GM21423 (cell line): ENCODE data around the gene USP4.

ENCODE experiments used
- ATAC-seq: cut with Tn5 transposase; IDR thresholded peaks from one replicate; pipeline ENCODE4 v1.9.1; 2021; ENCODE audit warnings: mild to moderate bottlenecking, moderate library complexity; ENCODE audit not compliant: unreplicated experiment

USP4 gene

DNA sequence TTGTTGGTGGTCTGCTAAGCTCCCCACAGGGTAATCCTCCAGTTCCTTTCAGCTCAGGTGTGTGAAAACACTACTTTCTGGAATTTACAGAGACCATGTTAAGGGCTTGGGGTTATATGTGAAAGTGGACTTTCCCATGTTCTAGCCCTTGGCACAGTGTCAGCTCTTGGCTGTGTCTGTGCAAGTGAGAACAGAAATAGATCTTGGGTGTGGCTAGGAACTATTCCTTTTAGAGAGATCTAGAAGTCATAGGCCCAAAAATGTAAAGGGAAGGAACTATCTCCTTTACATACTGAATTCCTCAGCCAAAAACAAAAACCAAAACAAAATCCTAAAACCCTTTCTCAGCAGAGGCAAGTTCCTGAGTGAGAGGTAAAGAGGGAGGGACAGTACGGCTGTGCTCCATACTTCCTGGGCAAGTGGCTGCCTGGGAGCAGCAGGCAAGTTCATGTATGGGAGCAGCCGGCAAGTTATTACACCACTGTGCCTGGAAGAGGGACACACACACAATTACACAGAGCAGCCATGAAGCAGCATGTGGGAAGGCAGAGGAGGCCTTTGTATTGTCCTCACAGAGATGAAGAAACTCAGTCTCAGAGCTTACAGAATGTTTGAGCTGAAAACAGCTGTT lies 43.0 kb downstream of the USP4 start:
- no peak for ATAC-seq

DNA sequence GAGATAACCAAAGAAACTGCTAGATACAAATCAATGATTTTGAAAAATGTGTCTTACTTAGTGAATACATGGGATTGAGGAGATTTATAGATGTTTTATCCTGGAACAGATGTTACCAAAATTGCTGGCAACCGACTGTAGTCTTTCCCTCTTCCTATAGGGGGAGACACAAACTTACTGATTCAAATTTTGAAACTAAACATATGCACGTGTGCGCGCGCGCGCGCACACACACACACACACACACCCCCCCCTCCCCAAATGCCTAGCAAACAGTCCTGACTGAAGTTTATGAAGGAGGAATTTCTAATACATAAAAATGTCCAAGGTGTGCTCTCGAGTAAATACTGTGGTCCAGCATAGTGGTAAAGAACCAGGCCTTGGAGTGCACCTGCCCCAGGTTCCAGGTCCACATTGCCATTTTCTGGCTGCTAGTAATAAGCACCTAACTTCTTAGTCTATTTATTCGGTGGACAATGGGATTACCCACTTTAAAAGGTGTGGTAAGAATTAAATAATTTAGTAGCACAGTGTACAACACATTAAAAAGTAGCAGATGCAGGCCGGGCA lies 44.3 kb downstream of the USP4 start:
- no peak for ATAC-seq

- ATAC-seq = no peak
Measured at GRCh38 chr3:49294343-49294742, 45.5 kb downstream of the USP4 start.

GRCh38 chr3:49283997-49284396 lies 55.9 kb downstream of the USP4 start:
- no peak for ATAC-seq

DNA sequence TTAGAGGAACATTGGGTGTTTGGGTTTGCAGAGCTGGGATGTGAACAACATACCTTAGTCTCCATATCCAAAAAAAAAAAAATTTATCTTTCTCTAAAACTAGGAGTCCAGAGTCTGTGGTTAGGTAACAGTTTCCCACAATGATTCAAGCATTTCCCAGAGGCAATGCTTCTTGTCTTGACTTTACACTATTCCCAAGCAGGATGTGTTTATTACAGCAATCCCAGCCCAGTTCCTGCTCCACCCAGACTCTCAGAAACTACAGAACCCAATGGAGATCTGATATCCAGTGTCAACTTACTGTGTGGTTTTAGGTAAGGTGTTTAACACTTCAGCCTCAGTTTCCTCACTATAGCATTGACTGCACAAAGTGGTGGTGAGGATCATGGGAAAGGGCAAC lies 60.5 kb downstream of the USP4 start:
- no peak for ATAC-seq

DNA sequence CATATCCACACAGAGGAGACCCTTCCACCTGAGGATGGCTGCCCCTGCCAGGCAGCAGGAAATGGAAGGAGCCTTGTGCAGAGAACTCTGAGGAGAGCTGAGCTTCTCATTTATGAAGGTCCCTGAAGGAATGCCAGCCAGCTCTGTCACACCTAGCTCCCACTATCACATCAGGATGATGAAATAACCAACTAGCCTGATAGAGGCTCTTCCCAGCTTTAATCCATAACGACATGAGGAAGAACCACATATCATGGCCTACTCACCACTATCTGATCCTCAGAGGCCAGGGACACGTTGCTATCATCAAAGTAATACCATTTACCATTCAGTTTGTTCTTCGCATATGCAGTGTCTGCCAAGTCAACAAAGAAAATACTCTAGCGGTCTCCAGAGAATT lies 61.3 kb downstream of the USP4 start:
- no peak for ATAC-seq

GRCh38 chr3:49277383-49277775 lies 62.5 kb downstream of the USP4 start:
- ATAC-seq = no peak

GRCh38 chr3:49276475-49277382 lies 63.1 kb downstream of the USP4 start, which contains the start of gene C3orf62:
C3orf62 (minus strand) TSS chr3:49277232; CDS start chr3:49276872, 360 bp downstream.
- peak; percentile 71 for ATAC-seq

GRCh38 chr3:49273825-49274532 lies 65.9 kb downstream of the USP4 start:
- ATAC-seq = no peak

DNA sequence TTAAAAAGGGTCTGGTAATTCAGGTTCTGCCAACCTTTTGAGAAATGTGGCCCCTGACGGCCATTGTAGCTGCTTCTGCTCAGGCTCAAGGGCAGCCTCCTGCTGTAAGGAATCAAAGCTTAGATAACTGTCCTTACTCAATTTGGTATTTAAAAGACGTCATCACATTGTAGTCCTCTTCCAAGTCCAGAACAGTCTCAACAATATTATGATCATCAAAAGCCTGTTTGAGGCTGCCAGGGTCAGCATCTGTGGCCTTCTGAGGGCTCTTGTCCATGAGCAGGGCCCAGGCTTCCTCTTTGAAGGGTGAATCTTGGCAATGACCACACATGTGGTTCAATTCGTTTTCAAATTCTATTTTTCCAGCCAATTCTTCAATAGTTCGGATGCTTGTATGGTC lies 68.8 kb downstream of the USP4 start:
- ATAC-seq = no peak

DNA sequence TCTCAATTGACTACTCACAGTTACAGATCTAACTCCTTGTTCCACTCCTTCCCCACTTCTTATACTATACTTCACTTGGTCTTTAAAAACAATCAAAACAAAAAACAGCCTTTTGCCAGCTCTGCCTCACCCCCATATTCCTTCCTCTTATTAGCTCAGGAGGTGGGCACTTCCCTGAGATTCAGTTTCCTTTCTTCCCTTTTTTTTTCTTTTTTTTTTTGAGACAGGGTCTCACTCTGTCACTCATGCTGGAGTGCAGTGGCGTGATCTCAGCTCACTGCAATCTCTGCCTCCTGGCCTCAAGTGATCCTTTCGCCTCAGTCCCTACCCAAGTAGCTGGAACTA lies 69.7 kb downstream of the USP4 start:
- ATAC-seq = no peak

- ATAC-seq = no peak
Measured at GRCh38 chr3:49269443-49270155, 70.3 kb downstream of the USP4 start.

- ATAC-seq = no peak
Measured at GRCh38 chr3:49266410-49267095, 73.3 kb downstream of the USP4 start.

GRCh38 chr3:49265661-49266386 lies 74.0 kb downstream of the USP4 start:
- ATAC-seq = no peak

- ATAC-seq = no peak
Measured at GRCh38 chr3:49263159-49263889, 76.5 kb downstream of the USP4 start.

DNA sequence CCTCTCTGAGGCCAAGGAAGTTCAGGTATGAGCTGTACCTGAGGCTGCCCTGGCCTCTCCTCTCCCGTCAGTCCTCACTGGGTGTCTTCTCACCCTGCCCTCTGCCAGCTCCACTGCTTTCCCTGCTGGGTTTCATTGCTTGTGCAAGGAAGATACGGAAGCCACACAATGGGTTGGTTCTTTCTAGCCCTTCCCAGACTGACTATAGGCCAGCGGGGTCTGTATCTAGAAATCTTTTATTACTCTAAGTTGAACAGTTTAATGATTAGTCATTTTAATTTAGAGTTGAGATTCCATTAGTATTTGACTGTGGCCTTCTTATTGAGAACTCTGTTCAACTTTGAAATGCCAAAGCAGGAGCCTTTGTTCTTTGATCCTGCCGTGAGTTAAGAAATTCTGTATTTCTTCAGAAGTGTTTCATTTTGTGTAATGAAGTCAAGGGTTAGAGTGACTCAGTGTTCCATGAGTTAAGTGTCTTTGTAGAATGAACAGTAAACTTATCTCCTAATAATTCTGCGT lies 79.0 kb downstream of the USP4 start:
- no peak for ATAC-seq

GRCh38 chr3:49257187-49257586 lies 82.7 kb downstream of the USP4 start:
- ATAC-seq = no peak

DNA sequence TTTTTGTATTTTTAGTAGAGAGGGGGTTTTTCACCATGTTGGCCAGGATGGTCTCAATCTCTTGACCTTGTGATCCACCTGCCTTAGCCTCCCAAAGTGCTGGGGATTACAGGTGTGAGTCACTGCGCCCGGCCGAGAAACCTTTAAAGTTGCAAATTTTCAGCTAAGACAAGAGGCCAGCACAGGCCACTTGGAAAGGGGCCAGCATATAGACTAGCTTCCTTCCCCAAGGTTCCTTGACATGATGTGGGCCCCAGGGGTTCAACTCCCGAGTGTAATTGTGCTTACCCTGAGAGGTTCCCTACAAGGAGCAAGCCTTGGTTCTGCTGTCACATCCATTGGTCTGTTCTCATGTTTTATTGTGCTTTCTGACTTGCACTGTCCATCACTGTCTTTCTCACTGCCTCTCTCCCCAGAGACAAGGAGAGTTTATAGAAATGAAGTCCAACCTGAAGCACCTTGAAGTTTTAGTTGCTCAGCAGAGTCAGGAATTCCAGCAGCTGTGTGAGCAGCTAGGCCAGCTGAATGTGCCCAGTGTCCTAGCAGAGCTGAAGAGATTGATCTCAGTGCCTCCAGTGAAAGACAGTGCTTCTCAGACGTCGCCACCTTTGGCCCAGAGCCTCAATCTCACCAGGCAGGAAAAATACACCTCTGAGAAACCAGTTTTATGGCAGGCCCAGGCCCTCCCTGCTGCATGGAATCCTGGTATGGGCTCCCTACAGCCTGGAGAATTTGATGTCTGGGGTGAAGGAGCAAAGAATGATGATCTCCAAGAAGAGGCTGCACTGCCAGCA lies 83.9 kb downstream of the USP4 start:
- ATAC-seq = no peak
